AG08396 (cell line): ENCODE data around the gene ANO9.
"Not testable (repeated sequence)": the region's sequence is repeated elsewhere in the genome, so short reads cannot be mapped to it uniquely, and the experiment has no call there.

Experiments
- DNase-seq: peaks from one replicate; pipeline ENCODE4 v3.0.0; 2012; ENCODE audit warnings: low spot score, mixed read lengths

The ANO9 gene

DNA sequence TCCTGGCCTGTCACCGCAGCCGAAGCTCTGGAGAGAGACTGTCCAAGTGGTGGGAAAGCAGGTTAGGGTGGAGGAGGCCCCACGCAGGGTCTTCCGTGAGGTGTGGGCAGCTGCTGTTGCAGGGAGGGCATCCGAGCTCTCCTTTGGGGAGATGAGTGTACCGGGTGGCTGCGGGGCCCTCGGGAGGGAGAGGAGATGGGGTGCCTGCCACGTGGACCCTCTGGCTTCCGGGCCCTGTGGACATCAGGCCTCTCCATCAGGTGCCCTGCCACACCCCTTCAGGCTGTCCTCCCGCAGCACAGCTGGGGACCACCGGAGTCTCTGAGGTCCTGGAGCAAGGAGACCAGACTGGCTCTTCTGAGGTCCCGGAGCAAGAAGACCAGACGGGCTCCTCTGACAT is 9.9 kb upstream of the ANO9 start:
- DNase-seq = no peak

DNA sequence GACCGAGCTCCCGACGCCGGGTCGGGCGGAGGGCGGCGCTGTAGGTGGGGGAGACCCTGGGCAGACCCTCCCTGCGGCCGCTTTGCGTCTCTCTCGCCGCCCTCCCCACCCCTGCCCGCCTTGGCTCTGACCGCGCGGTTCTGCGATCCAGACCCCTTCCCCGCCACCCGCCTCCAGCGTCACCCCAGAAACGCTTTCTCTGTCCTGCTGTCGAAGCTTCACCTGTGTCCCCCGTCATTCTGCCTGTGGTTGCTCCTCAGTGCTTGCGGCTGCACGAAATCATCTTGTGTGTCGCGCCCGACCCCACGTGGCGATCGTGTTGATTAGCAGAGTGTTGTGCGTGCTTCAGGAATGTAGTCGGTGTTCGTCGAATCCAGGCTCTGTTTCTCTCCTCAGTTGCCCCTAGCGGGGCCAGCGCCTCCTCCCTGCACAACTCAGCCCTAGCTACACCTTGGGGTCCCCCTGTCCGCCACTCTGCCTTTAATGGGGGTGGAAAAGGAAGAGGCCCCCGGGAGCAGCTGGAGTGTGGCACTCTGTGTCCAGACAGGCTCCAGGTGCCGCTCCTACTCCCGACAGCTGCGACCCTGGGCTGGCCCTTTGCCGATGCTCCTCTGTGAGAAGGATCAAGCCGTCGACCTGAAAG is 9.1 kb upstream of the ANO9 start:
- DNase-seq = peak; percentile 81

DNA sequence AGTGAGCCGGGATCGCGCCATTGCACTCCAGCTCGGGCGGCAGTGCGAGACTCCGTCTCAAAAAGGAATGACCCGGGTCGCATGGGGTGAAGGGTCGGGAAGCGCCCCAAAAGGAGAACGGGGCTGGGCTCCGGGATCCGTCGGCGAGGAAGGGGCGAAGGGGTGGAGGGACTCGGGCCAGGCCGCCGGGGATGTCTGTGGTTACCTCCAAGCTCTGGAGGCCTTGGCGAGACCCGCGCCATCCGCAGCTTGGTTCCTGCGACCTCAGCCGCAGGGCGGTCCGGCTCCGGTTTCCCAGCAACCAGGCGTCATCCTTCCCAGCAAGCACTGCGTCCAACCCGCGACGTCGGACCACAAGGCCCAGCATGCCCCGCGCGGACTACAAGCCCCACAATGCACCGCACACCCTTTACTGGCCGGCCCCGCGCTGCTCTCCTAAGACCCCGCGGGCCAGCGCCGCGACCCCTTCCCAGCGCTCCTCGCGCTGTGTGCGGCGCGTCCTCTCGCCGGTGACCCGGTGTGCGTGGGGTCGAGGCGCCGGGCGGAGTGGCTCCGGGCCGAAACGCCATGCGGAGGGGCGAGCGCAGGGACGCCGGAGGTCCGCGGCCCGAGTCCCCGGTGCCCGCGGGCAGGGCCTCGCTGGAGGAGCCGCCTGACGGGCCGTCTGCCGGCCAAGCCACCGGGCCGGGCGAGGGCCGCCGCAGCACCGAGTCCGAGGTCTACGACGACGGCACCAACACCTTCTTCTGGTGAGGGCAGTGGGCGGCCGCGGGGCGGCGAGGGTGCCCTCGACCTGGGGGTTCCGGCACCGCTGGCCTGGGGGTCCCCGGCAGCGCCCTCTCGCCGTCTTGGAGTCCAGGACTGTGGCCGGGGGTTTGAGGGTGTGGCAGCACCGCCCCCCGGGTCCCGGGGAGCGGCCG is 8.3 kb upstream of the ANO9 start, which contains the start of gene PTDSS2:
Gene PTDSS2, plus strand, starts transcription at position 391 of the 920 bp plus-strand sequence. Its CDS starts 177 bp downstream, at position 568.
- DNase-seq = peak; percentile 97

GRCh38 chr11:447923-448731 is 6.3 kb upstream of the ANO9 start:
- DNase-seq = peak; percentile 97

DNA sequence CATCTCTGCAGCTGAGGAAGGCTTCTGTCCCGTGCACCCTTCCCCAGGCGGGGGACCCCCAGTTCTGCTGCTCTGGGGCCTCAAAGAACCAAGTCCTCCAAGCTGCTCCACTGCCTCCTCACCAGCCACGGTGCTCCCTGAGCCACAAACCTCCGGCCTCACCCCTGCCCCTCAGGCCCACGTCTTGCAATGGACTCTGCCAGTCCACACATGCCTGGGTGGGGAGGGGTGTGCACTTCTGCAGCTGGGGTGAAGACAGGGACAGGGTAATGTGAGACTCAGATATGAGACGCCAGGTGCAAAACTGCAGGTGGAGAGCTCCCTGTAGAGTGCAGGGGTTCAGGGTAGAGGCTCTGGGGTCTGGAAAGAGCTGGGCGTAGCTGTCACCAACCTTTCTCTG is 5.1 kb upstream of the ANO9 start:
- no peak for DNase-seq

DNA sequence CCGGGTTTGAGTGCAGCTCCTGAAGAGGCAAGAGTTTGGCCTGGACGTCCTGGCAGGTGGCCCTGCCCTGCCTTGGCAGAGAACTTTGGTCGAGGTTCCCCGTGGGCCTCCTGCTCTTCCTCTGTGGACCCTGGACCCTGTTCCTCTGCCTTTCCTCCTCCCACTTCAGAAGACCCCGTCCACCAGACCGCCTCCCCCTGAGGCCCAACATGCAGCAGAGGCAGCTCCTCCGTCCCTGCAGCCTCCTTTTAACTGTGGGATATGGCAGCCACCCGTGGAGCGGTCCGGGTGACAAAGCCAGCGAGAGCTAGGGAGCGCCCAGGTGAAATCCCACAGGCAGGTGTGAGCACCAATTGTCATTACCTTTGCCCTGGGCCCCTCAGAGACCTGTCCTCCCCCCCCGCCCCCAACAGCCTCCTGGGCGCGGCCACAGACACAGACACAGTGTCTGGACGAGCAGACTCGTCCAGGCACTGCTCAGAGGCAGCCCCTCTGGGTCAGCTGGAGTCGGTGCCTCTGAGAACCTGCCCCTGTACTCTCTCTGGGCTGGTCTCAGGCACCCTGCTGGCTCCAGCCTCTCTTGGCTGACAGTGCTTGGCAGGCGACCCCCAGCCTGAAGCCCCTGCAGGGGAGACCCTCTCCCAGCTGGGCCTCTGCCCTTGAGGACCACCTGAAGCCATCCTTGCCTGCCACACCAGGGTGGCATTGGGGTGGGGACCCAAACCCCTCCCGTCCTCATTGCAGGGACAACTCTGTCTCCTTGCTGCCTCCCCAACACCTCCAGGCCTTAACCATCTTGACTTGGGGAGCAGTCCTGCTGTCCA is 4.2 kb upstream of the ANO9 start:
- no peak for DNase-seq

- no peak for DNase-seq
These were observed 2.8 kb upstream of the ANO9 start for GRCh38 chr11:444396-445144.

GRCh38 chr11:443542-444199 is 1.9 kb upstream of the ANO9 start:
- DNase-seq = no peak

DNA sequence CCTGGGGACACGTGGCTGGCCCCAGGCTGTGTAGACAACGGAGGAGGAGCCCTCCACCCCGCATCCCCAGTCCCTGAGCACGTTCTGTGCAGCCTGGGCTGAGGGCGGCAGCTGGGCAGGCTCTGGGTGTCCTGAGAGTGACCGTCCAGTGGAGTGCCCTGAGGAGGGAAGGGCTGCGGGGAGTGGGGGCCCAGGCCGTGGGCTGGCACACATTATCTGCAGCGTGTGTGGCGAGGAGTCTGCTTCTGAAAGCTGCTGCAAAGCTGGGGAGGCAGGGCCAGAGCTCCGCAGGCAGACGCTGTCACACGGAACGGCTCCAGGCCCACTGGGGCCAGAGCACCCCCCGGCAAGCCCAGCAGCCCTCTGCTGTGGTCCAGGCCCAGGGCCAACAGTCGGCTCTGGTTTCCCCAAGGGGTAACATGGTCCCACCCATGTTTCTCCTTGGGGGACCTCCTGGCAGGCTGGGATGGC is 835 bp upstream of the ANO9 start:
- no peak for DNase-seq

- no peak for DNase-seq
These were observed 781 bp downstream of the ANO9 start for GRCh38 chr11:441043-441417.

DNA sequence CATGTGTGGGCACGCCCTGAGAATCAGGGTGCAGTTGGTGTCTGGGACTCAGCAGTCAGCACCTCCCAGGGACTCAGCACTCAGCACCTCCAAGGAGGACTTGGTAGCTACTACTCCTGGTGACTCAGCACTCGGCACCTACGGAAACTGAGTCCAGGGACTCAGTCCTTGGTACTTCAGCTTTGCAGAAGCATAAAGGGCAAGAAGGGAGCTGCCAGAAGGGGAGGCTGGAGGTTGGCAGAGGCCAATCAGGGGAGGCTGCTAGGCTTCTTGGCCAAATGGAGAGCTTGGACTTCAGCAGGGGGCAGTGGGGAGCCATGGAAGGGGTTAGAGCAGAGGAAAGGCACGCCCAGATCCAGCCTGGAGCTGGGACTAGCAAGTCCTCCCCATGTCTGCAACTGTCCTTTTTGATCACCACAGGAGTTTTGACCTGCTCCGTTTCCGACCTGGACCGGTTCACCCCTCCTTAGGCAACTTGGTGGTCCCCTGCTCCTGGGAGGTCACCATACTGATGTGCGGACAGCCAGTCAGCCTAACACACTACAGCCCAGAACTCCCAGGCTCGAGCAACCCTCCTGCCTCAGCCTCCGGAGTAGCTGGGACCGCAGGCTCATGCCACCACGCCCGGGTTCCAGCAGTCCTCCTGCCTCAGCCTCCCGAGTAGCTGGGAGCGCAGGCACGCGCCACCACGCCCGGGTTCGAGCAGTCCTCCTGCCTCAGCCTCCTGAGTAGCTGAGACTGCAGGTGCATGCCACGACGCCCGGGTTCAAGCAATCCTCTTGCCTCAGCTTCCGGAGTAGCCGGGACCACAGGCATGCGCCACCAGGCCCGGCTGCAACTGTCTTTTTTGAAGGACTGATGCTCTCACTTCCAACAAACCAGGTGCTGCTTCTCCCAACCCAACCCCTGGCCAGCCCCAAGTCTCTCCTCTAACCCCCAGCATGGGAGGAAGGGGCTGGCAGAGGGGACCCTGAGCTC is 1.5 kb downstream of the ANO9 start:
- no peak for DNase-seq

DNA sequence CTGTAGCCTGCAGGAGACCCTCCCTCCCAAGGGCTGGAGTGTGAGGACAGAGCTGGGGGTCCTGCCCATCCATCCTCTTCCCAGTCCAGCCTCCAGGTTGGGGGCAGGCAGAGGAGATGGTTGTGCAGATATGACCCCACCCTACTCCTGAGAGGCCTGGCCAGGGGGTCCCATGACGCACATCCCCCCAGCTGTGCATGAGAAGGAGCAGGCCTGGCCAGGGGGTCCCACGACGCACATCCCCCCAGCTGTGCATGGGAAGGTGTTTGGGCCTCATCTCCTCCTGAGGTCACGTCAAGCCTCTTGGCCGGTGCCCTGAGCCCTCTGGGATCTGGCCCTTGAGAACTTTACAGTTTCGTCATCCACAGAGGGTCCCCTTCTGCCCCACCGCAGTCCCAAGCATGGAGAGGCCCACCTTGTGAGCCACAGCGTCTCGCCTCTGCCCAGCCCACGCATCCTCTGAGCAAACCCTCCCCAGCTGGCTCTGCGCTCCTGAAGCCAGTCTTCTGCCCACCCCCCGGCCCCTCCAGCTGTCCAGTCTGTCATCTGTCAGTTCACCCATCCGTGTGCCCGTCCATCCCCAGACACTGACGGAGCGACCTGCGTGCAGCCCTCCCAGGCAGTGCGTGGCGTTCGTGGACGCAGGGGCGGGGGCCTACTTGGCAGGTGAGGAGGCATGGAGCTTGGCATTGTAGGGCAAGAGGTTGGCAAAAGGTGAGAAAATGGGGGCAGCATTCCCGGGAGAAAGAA is 2.3 kb downstream of the ANO9 start:
- no peak for DNase-seq

- no peak for DNase-seq
These were observed 3.5 kb downstream of the ANO9 start for GRCh38 chr11:438101-438844.

DNA sequence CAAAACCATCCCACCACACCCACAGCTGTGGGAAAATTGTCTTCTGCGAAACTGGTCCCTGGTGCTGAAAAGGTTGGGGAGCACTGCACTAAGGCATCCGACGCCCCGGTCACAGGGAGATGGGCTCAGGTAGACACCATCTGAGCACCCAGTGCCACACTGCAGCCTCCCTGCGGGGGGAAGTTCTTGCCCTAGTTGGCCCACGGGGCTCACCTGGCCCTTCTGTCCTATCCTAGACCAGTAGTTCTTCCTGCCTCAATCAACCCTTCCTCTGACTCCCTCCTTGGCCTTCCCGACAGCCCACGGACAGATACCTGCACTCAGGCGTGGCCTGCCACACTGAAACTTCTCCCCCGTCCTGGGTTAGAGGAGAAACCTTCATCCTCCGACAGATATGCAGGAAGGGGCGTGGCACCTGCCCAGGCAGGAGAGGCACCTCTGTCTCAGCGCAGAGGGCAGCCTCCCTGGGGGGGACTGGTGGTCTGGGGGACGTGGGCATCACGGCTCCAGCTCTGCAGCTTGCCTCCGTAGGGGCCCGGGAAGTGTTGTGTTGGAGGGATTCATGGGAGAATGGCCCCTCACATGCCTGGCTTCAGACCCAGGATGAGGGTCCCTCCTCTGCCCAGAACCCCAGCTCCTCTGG is 4.5 kb downstream of the ANO9 start:
- DNase-seq = no peak

DNA sequence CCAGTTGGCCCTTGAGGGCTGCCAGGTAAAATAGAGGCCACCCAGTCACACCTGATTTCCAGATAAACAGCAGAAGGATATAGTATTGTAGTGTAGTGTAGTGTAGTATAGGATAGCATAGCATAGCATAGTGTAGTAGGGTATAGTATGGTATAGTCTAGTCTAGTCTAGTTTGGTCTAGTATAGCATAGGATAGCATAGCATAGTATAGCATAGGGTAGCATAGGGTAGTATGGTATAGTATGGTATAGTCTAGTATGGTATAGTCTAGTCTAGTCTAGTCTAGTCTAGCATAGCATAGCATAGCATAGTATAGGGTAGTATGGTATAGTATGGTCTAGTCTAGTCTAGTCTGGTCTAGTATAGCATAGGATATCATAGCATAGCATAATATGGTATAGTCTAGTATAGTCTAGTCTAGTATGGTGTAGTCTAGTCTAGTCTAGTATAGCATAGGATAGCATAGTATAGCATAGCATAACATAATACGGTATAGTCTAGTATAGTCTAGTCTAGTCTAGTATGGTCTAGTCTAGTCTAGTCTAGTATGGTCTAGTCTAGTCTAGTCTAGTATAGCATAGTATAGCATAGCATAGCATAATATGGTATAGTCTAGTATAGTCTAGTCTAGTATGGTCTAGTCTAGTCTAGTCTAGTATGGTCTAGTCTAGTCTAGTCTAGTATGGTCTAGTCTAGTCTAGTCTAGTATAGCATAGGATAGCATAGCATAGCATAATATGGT is 6.6 kb downstream of the ANO9 start:
- not testable (repeated sequence) for DNase-seq

GRCh38 chr11:434496-434895 is 7.3 kb downstream of the ANO9 start:
- DNase-seq = no peak
